Fibroblast of skin of right biceps (primary cell): Measurements from ENCODE around the gene EFCAB12.
"Not testable (repeated sequence)": the region's sequence is repeated elsewhere in the genome, so short reads cannot be mapped to it uniquely, and the experiment has no call there.

Source experiments
- DNase-seq: peaks from one replicate; pipeline ENCODE4 v3.0.0-alpha.2; 2013

EFCAB12 gene

DNA sequence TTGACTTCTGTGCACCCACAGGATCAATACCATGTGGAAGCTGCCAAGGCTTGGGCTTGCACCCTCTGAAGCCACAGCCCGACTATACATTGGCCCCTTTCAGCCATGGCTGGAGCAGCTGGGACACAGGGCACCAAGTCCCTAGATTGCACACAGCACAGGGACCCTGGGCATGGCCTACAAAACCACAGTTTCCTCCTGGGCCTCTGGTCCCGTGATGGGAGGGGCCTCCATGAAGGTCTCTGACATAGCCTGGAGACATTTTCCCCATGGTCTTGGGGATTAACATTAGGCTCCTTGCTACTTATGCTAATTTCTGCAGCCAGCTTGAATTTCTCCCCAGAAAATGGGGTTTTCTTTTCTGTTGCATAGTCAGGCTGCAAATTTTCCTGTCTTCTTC is 63.6 kb downstream of the EFCAB12 start:
- not testable (repeated sequence) for DNase-seq

DNA sequence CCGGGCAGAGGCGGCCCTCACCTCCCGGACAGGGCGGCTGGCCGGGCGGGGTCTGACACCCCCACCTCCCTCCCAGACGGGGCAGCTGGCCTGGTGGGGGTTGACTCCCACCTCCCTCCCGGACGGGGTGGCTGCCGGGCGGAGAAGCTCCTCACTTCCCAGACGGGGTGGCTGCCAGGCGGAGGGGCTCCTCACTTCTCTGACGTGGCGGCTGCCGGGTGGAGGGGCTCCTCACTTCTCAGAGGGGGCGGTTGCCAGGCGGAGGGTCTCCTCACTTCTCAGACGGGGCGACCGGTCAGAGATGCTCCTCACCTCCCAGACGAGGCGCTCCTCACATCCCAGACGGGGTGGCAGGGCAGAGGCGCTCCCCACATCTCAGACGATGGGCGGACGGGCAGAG is 65.1 kb downstream of the EFCAB12 start:
- not testable (repeated sequence) for DNase-seq

DNA sequence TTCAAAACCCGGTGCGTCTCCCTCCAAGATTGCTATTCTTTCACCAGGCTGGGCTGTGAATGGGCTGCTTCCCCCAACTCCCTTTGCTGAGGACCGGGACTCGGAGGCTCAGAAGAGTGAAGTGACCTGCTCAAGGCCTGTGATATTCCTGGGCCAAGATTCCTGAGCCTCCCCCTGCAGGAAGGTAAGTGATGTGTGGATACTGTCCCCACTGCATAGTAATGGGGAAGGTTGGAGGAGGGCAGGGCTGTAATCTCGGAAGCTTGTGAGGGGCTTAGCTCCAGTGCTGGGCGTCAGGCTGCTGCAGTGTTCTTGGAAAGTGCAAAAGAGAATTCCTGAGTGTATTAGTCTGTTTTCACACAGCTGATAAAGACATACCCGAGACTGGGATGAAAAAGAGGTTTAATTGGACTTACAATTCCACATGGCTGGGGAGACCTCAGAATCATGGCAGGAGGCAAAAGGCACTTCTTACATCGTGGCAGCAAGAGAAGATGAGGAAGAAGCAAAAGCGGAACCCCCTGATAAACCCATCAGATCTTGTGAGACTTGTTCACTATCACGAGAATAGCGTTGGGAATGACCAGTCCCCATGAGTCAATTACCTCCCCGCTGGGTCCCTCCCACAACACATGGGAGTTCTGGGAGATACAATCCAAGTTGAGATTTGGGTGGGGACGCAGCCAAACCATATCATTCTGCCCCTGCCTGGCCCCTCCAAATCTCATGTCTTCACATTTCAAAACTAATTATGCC is 67.6 kb downstream of the EFCAB12 start:
- DNase-seq, result no peak

DNA sequence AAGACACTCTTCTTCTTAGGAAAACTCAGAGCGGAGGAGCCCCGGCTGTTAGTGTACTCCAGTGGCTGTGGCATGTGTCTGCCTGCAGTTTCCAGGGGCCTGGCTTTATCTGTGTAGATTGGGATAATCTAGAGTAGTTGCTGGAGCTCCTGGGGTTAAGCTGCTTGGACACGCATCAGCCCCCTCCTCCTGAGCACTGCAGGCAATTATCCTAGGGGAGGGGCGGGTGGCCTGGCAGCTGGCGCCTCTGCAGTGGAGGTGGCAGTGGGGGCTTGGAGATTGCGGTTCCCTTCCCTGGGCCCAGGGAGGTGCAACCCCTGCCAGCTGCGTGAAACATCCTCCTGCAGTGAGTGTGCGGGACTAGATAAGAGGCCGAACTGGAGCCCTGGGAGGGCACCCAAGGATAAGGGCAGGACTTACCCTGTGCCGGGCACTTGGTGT is 68.2 kb downstream of the EFCAB12 start:
- no peak for DNase-seq

DNA sequence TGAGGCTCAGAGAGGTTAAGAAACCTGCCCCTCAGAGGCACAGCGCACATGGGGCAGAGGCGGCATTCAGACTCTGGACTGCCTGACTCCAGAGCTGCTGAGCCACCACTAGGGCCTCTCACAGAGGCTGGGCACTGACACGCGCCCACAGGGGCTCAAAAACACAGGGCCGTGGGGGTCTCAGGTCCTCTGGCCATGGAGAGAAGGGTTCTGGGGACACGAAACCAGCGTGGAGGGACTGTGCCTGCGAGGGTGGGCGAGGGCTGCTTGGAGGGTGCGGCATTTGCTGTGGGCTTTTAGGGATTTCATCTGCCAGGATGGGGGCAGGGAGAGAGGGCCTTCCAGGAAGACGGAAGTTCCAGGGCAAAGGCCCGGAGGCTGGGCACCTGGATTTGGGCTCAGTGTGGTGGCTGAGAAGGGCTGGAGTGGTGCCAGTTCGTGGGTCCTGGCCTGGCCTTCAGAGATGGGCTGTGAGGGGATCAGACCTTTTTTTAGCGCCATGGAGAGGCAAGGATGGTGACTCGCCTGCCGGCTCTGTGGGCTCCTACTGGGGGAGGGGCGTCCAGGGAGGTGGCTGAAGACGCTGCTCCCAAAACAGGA is 69.6 kb downstream of the EFCAB12 start:
- peak; percentile 56 for DNase-seq

DNA sequence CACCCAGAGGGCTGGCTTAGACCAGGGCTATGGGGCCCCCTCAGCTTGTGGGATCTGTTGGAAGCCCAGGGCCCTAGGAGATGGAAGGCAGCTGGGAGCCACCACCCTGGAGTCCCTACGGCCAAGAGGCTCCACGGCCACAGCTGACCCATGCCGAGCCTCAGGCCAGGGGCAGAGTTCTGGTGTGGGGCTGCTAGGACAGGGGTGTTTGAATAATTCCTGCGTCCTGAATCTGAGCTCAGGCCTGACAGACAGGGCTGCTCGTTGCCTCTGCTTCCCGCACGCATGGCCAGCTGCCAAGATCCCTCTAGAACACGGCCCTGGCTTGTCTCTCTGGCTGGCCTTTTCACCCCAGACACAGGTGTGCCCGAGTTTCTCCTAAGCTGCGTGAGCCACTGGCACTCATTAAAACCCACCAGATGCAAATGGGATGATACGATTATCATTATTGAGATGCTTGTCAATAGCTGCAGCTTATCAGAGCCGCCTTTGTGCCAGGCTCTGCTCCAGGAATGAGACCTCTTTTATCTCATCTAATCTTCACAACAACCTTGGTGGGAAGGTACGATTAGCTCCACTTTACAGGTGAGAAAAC is 70.2 kb downstream of the EFCAB12 start:
- DNase-seq, result no peak

DNA sequence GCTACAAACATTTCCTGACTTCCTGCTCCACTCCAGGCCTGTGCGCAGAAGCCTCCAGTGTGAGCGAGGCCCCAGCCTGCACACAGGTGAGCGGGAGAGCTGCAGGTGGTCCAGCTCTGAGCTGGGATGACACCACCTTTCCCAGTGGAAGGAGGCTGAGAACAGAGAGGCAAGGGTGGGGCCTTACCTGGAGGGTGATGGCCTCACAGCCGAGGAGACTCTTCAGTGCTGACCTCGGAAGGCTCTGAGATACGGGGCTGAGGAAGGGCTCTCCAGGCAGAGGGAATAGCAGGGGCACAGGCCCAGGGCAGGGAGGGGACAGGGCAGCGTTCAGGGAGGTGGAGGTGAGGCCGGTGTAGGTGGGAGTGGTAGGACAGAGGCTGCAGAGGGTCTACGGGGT is 70.8 kb downstream of the EFCAB12 start:
- no peak for DNase-seq

DNA sequence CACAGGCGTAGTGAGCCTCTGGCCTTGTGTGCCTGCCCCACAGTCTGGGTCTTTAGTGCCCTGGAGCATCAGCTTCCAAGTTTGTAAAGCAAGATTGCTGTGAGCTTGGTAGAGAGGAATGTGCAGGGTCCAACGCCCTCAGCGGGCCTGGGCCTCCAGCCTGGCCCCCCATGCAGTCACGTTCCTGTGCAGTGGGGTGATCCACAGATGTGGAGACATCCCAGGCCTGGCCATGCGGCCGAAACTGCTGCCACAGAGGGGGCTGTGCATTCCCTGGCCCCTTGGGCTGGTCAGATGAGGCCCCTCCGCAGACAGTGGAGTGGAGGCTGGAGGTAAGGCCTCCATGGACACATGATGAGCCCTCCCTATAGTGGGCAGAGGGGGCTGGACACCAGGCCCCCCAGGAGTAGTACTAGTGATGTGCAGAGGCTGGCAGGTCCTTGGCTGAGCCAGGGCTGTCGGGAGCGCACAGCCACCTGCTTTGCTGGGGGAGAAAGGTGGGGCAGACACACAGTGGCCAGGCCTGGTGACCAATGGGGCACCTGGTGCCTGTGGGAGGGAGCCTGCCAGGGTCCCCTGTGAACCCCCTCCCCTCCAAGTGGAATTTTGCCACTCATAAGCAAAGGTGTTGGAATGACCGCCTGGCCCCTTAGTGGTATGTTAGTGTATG is 71.5 kb downstream of the EFCAB12 start:
- DNase-seq, result no peak

DNA sequence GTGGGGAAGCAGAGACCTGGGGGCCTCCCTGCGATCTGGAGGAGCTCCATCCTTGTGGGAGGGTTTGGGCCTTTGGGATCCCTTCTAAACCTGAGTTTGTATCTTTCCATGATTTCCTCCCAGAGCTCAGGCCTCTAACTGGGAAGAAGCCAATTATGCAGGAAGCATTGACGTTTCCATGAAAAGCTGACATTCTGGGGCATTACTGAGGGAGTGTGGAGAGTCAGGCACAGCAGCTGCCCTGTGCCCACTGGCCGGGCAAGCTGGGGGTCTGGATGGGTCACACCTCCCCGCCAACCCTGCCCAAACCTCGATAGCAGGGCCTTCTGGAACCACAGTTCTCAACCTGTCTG is 74.9 kb downstream of the EFCAB12 start:
- no peak for DNase-seq

DNA sequence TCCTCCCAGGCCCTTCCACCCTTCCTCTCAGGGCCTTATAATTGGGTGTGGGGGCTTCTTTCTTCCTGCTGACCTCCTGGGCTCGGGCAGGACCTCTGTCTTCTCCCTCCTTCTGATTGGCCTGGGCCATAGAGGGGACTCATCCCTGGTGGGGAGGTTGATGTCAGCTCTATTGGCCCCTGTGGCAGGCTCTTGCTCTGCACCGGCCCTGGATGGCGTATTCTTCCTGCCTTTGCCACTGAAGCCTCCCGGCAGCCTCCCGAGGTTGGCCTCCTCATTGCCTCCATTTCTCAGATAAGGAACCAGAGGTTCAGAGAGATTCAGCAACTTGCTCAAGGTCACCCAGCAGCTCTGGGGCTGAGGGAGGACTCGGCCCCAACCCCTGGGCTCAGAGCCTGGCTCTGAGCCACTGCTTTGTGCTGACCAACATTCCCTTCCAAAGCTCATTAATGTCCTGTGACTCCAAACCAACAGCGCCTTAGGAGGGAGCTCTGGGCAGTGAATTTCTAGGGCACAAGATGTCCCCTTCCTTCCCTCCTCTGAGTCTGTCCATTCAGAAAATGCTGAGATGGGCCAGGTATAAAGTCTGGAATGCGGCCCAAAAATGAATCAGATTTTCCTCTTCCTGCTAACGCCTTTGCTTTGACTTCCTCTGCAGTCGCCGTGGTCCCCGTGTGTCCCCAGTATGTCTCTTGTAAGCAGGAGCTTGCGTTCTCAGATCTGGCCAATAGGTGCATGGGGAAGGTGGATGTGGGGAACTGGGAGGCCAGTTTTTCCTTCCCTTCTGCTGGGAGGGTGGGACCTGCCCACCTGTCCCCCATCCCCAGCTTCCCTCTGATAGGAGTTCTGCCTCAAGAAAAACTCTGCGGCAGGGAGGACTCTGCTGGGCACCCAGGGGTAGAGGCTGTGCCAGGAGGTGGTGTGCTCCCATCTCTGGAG is 75.5 kb downstream of the EFCAB12 start:
- no peak for DNase-seq

DNA sequence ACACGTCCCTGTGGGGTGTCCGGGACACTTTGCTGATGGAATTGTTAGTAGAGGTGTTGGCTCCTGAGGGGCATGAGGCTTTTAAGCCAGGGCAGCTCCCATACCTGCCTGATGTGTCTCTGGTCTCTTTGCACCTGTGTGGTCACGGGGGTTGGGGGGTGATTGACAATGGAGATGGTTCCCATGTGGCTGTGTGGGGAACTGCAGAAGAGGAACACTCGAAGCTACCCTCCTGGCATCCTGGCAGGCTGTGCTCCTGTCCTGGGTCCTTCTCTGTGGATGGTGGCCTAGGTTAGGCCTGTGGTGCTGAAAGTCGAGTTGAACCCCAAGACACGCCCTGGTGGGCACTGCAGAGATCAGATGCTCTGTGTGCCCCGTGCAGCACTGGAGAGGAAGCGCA is 76.4 kb downstream of the EFCAB12 start:
- DNase-seq, result no peak
